Adipose tissue (tissue), 3 donors: ENCODE data around the gene POLR2A. TPM values are rescaled to one million over a fixed set of nuclear protein-coding genes. Genes with fewer than 3 reads are reported as not detected.

Source experiments
- H3K27ac ChIP-seq: one replicate; pipeline ENCODE4 v1.5.1; 2013; ENCODE audit warnings: low read depth, low read length
- WGBS, 3 donors: extraction: QIAGEN DNeasy Blood & Tissue Kit; methylation state at CpG; one replicate each; pipeline ENCODE4 v1.1.7; 2013; 5-methylcytosine and 5-hydroxymethylcytosine counted together
- polyA plus RNA-seq, 3 donors: library from polyadenylated mRNA; stranded (reverse); fragments of 200-250 nt; gene quantifications; one replicate each; pipeline ENCODE4 v1.2.3, GENCODE V29; 2013
- donor health status: healthy with polysubstance abuse.
- donor health status: Bipolar disorder and iron deficiency.
- donor health status: healthy.

Gene POLR2A
- polyA plus RNA-seq, 3 donors, result 20.9 to 35.4 (median 24.6) TPM

- H3K27ac ChIP-seq, result no peak overlapping the region
- WGBS, 3 donors, result 78 to 85% (median 84%) methylated on average over 20 of the region's 20 CpGs
Measured at GRCh38 chr17:7496470-7497183, 12.5 kb downstream of the POLR2A start.

DNA sequence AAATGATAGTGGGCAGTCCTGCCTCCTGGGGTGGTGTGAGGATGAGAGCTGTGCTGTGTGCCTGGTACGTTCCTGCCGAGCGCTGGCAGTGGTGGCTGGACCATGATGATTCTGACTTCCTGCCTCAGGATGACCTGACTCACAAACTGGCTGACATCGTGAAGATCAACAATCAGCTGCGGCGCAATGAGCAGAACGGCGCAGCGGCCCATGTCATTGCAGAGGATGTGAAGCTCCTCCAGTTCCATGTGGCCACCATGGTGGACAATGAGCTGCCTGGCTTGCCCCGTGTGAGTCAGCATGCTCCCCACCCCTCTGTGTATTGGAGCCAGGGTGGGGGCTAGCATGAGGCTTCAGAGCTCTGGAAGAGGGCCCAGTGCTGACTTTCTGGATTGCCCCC is 13.1 kb downstream of the POLR2A start:
- no peak overlapping the region for H3K27ac ChIP-seq
- WGBS, 3 donors, result 79 to 92% (median 79%) methylated on average over 10 of the region's 10 CpGs

DNA sequence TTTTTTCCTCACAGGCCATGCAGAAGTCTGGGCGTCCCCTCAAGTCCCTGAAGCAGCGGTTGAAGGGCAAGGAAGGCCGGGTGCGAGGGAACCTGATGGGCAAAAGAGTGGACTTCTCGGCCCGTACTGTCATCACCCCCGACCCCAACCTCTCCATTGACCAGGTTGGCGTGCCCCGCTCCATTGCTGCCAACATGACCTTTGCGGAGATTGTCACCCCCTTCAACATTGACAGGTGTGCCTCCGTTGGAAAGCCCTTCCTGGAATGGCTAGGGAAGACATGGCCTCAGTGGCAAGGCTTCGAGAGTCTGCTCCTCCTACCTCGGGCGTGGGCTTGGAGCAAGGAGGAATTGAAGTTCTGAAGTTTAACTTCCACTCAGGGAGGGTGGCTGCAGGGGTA is 13.5 kb downstream of the POLR2A start:
- WGBS, 3 donors, result 84 to 91% (median 85%) methylated on average over 14 of the region's 14 CpGs
- H3K27ac ChIP-seq, result no peak overlapping the region

DNA sequence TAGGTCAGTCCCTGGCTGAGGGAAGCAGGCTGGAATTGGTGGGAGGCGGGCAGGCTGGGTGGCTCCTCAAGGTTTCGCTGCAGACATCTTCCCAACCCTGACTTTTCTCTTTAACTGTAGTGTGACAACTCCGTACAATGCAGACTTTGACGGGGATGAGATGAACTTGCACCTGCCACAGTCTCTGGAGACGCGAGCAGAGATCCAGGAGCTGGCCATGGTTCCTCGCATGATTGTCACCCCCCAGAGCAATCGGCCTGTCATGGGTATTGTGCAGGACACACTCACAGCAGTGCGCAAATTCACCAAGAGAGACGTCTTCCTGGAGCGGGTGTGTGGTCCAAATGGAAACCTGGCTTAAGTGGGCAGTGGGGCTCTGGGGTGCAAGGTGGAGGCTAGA is 15.0 kb downstream of the POLR2A start:
- H3K27ac ChIP-seq, result no peak overlapping the region
- 85 to 92% (median 88%) methylated on average over 11 of the region's 11 CpGs for WGBS, 3 donors

- H3K27ac ChIP-seq, result no peak overlapping the region
- 82 to 85% (median 84%) methylated on average over 14 of the region's 14 CpGs for WGBS, 3 donors
Measured at GRCh38 chr17:7501729-7502128, 17.6 kb downstream of the POLR2A start.

DNA sequence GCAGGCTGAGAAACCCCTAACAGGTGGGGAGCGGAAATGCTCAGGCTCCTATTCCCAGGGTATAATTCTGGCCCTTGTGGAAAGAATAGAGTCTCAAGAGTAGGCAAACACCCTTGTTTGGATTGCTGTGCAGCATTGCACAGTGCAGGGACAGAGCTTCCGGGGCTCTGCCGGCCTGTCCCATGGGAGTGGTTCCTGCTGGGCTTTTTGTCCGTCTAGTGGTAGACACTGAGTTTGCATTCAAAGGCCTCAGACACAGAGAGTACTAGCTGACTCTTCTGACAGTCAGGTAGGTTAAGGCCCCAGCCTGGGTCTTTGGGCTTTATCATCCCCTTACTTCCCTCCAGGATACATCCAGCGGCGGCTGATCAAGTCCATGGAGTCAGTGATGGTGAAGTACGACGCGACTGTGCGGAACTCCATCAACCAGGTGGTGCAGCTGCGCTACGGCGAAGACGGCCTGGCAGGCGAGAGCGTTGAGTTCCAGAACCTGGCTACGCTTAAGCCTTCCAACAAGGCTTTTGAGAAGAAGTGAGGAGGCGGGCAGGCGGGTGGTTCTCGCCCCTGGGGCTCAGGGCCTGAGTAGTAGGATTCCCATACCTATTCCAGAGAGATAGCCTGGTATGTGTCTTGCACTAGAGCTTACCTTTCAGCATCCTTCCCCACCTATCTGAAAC is 18.1 kb downstream of the POLR2A start:
- no peak overlapping the region for H3K27ac ChIP-seq
- 89 to 93% (median 90%) methylated on average over 20 of the region's 20 CpGs for WGBS, 3 donors

DNA sequence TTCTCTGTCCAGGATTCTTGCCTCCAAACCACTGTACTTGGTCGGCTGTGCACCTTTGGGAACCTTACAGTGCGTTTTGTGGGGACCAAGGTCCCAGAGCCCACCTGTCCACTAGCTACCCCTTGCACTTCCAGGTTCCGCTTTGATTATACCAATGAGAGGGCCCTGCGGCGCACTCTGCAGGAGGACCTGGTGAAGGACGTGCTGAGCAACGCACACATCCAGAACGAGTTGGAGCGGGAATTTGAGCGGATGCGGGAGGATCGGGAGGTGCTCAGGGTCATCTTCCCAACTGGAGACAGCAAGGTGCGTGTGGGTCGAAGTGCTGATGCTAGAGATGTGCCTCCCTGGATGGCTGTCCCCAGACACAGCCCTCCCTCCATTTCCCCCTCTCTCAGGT is 18.8 kb downstream of the POLR2A start:
- WGBS, 3 donors, result 83 to 89% (median 88%) methylated on average over 14 of the region's 14 CpGs
- H3K27ac ChIP-seq, result no peak overlapping the region

DNA sequence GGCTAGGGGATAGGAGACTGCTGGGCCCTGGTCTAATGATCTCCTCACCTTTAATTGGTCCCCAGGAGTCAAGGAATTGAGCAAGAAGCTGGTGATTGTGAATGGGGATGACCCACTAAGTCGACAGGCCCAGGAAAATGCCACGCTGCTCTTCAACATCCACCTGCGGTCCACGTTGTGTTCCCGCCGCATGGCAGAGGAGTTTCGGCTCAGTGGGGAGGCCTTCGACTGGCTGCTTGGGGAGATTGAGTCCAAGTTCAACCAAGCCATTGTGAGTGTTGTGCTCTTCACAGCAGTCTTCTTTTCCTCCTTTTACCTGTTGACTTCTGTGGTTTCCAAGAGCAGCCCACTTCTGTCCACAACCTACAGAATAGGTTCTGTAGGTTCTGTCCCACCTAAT is 19.4 kb downstream of the POLR2A start:
- H3K27ac ChIP-seq, result no peak overlapping the region
- WGBS, 3 donors, result 93 to 96% (median 94%) methylated on average over 8 of the region's 8 CpGs

DNA sequence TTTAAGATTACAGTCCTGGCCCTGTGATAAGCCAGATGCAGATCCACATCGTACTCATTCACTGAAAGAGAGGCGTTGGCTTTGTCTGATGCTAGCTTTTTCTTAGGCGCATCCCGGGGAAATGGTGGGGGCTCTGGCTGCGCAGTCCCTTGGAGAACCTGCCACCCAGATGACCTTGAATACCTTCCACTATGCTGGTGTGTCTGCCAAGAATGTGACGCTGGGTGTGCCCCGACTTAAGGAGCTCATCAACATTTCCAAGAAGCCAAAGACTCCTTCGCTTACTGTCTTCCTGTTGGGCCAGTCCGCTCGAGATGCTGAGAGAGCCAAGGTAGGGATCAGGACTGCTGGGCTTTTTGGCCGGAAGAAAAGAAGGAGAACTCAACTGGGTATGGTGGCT is 24.0 kb downstream of the POLR2A start:
- WGBS, 3 donors, result 74 to 79% (median 78%) methylated on average over 11 of the region's 11 CpGs
- no peak overlapping the region for H3K27ac ChIP-seq

DNA sequence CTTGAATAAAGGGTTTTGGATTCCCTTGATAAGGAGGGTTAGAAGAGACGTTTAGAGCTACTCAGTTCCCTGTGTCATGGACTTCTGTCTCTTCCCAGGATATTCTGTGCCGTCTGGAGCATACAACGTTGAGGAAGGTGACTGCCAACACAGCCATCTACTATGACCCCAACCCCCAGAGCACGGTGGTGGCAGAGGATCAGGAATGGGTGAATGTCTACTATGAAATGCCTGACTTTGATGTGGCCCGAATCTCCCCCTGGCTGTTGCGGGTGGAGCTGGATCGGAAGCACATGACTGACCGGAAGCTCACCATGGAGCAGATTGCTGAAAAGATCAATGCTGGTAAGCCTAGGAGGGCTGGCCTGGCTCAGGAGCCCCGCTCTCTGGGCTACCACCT is 24.7 kb downstream of the POLR2A start:
- 87 to 93% (median 89%) methylated on average over 9 of the region's 9 CpGs for WGBS, 3 donors
- no peak overlapping the region for H3K27ac ChIP-seq

GRCh38 chr17:7509937-7510336 is 25.8 kb downstream of the POLR2A start:
- WGBS, 3 donors, result 61 to 79% (median 77%) methylated on average over 5 of the region's 5 CpGs

GRCh38 chr17:7511108-7511507 is 26.9 kb downstream of the POLR2A start:
- no peak overlapping the region for H3K27ac ChIP-seq
- 65 to 82% (median 66%) methylated on average over 10 of the region's 10 CpGs for WGBS, 3 donors

More at GRCh38 chr17:7509937-7510336, 25.8 kb downstream of the POLR2A start:
- no peak overlapping the region for H3K27ac ChIP-seq

- H3K27ac ChIP-seq, result no peak overlapping the region
- WGBS, 3 donors, result 85 to 92% (median 88%) methylated on average over 15 of the region's 15 CpGs
Measured at GRCh38 chr17:7512105-7512504, 27.9 kb downstream of the POLR2A start.

DNA sequence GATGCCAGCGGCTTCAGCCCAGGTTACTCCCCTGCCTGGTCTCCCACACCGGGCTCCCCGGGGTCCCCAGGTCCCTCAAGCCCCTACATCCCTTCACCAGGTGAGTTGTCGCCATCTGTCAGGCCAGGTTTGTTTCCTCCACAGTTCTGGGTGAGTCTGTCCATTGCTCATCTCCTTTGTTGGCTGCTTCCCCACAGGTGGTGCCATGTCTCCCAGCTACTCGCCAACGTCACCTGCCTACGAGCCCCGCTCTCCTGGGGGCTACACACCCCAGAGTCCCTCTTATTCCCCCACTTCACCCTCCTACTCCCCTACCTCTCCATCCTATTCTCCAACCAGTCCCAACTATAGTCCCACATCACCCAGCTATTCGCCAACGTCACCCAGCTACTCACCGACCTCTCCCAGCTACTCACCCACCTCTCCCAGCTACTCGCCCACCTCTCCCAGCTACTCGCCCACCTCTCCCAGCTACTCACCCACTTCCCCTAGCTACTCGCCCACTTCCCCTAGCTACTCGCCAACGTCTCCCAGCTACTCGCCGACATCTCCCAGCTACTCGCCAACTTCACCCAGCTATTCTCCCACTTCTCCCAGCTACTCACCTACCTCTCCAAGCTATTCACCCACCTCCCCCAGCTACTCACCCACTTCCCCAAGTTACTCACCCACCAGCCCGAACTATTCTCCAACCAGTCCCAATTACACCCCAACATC is 28.8 kb downstream of the POLR2A start:
- 80 to 85% (median 85%) methylated on average over 20 of the region's 20 CpGs for WGBS, 3 donors
- H3K27ac ChIP-seq, result no peak overlapping the region

- no peak overlapping the region for H3K27ac ChIP-seq
- 59 to 77% (median 76%) methylated on average over 17 of the region's 17 CpGs for WGBS, 3 donors
Measured at GRCh38 chr17:7513850-7514419, 29.8 kb downstream of the POLR2A start.

DNA sequence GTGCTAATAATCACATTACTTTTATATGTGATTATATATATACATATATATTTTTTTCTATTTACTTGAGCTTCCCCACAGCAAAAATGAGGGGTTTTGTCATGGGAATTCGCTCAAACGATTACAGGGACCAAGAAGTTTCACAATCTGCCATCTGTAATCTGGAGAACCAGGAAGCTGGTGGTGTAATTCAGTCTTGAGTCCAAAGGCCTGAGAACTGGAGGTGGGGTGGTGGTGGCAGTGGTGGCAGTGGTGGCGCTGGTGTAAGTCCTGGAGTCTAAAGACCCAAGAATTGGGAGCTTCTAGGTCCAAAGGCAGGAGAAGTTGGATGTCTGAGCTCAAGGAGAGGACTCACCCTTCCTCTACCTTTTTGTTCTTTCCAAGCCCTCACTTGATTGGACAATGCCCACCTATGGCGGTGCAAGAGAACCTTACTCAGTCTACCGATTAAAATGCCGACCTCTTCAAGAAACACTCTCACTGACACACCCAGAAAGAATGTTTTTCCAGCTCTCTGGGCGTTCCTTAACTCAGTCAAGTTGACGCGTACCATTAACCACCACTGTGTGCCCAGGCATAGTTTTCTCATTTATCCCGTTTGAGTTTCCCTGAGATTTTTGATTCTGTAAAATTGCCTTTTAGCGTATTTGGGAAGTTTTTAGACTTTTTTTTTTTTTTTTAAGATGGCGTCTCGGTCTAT is 31.9 kb downstream of the POLR2A start:
- no peak overlapping the region for H3K27ac ChIP-seq
- 82 to 84% (median 82%) methylated on average over 13 of the region's 13 CpGs for WGBS, 3 donors

DNA sequence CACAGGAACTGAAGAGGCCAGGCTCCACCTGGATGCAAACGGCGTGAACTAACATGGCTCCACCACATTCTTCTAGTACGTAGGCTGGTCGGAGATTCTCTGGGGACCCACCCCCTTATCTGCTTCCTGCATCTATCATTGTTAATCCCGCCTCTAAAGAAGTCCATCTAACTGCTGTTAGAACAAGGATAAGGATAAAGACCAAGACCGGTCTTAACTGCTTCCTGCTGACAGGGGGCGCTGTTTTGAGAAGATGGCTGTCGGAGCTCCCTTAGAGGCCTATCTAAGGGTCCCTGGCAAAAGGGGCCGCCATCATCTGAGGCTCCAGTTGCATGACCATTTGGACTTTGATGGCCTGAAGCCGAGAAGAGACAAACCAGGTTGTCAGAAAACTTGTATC is 38.9 kb downstream of the POLR2A start:
- WGBS, 3 donors, result 31 to 47% (median 36%) methylated on average over 10 of the region's 10 CpGs

DNA sequence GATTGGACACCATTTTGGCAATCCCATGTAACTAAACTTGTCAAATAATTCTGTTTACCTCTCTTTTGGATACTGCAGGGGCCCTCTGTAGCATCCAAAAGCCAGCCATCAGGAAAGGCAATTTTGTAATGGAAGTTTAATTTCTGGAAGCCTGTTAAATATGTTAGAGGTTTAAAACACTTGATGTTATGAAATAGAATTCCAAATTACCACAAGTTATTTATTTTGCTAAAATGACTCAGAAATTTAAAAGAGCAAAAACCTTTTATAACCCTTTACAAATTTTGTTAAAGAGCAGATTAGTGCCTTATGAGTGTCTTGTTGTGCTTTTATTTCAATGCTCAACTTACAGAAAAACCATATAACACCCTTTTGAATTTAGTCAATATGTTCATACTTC is 44.7 kb downstream of the POLR2A start:
- H3K27ac ChIP-seq, result no peak overlapping the region

More for the DNA sequence above, 38.9 kb downstream of the POLR2A start:
- no peak overlapping the region for H3K27ac ChIP-seq
